ENCODE data around the gene USP5. TPM values are rescaled to one million over a fixed set of nuclear protein-coding genes. Genes with fewer than 3 reads are reported as not detected.

Gene USP5
- polyA plus RNA-seq, 1 experiment: 47.1 TPM

- ChIA-PET CTCF (interaction anchor here (0.6 to 1.1 kb wide), 3 partner anchors 10 to 187 kb away, joined by 4 to 7 read pairs (median 4); no protein-coding TSS in a partner anchor), POLR2A (interaction anchor here (0.6 to 1.7 kb wide), 2 partner anchors 54 to 64 kb away, joined by 4 read pairs; partner anchors contain the start of gene MLF2)
- DNase-seq (ENCODE audit: low read depth, low spot score): no peak
- TF ChIP-seq, protein P1, sequence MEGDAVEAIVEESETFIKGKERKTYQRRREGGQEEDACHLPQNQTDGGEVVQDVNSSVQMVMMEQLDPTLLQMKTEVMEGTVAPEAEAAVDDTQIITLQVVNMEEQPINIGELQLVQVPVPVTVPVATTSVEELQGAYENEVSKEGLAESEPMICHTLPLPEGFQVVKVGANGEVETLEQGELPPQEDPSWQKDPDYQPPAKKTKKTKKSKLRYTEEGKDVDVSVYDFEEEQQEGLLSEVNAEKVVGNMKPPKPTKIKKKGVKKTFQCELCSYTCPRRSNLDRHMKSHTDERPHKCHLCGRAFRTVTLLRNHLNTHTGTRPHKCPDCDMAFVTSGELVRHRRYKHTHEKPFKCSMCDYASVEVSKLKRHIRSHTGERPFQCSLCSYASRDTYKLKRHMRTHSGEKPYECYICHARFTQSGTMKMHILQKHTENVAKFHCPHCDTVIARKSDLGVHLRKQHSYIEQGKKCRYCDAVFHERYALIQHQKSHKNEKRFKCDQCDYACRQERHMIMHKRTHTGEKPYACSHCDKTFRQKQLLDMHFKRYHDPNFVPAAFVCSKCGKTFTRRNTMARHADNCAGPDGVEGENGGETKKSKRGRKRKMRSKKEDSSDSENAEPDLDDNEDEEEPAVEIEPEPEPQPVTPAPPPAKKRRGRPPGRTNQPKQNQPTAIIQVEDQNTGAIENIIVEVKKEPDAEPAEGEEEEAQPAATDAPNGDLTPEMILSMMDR (IDR thresholded peaks at IDR 0.05; ENCODE audit: low read depth, low read length): no peak
- no peak overlapping the region for H3K4me3 ChIP-seq (ENCODE audit: low read depth, low read length)
- no peak overlapping the region for H3K27ac ChIP-seq (ENCODE audit: low read depth, low read length)
- H3K27me3 ChIP-seq (ENCODE audit: control insufficient read depth, insufficient read depth, low read length): no peaks in the 10 kb centered on the region
- no peaks in the 10 kb centered on the region for H3K9me3 ChIP-seq (ENCODE audit: control insufficient read depth, insufficient read depth, low read length)
Observed at GRCh38 chr12:6816598-6816997, 35.4 kb upstream of the USP5 start.

- DNase-seq (ENCODE audit: low read depth, low spot score): no peak
- Histone ChIP-seq H3K27me3 (ENCODE audit: control insufficient read depth, insufficient read depth, low read length) (no peaks in the 10 kb centered on the region), H3K27ac (ENCODE audit: low read depth, low read length) (no peak overlapping the region), H3K9me3 (ENCODE audit: control insufficient read depth, insufficient read depth, low read length) (no peaks in the 10 kb centered on the region), H3K4me3 (ENCODE audit: low read depth, low read length) (no peak overlapping the region)
- POLR2A ChIA-PET: interaction anchor here (1.7 kb wide), 1 partner anchor 65 kb away, joined by 4 read pairs; the partner anchor contains the start of gene MLF2
- CTCF ChIA-PET: interaction anchor here (1.1 kb wide), 1 partner anchor 9 kb away, joined by 4 read pairs; no protein-coding TSS in a partner anchor
- TF ChIP-seq, protein P1 (IDR thresholded peaks at IDR 0.05; ENCODE audit: low read depth, low read length): no peak
Observed at GRCh38 chr12:6817098-6817497, 34.9 kb upstream of the USP5 start.

DNA sequence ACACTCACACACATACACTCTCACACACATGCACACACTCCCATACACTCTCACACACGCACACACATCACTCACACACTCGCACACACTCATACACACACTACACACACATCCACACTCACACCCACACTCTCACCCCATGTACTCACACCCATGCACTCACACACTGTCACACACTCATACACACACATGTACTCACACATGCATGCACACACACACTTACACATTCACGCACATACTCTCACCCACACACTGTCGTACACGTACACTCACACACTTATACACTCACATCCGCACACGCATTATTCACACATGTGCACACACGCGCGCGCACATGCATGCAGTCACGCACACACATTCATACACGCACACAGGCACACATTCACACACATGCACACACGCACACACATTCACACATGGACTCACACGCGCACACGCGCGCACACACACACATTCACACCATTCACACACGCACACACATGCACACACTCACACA, 34.2 kb upstream of the USP5 start:
- Histone ChIP-seq H3K9me3 (ENCODE audit: control insufficient read depth, insufficient read depth, low read length) (no peaks in the 10 kb centered on the region), H3K4me3 (ENCODE audit: low read depth, low read length) (no peak overlapping the region), H3K27ac (ENCODE audit: low read depth, low read length) (no peak overlapping the region), H3K27me3 (ENCODE audit: control insufficient read depth, insufficient read depth, low read length) (no peaks in the 10 kb centered on the region)
- POLR2A ChIA-PET: no interaction called here
- no peak for DNase-seq (ENCODE audit: low read depth, low spot score)
- CTCF ChIA-PET: no interaction called here
- TF ChIP-seq, protein P1 (IDR thresholded peaks at IDR 0.05; ENCODE audit: low read depth, low read length): no peak

- Histone ChIP-seq H3K27me3 (ENCODE audit: control insufficient read depth, insufficient read depth, low read length) (no peaks in the 10 kb centered on the region), H3K27ac (ENCODE audit: low read depth, low read length) (no peak overlapping the region), H3K9me3 (ENCODE audit: control insufficient read depth, insufficient read depth, low read length) (no peaks in the 10 kb centered on the region), H3K4me3 (ENCODE audit: low read depth, low read length) (no peak overlapping the region)
- POLR2A ChIA-PET: no interaction called here
- CTCF ChIA-PET: no interaction called here
- TF ChIP-seq, protein P1 (IDR thresholded peaks at IDR 0.05; ENCODE audit: low read depth, low read length): no peak
- DNase-seq (ENCODE audit: low read depth, low spot score): no peak
Observed at GRCh38 chr12:6818222-6818621, 33.7 kb upstream of the USP5 start.

DNA sequence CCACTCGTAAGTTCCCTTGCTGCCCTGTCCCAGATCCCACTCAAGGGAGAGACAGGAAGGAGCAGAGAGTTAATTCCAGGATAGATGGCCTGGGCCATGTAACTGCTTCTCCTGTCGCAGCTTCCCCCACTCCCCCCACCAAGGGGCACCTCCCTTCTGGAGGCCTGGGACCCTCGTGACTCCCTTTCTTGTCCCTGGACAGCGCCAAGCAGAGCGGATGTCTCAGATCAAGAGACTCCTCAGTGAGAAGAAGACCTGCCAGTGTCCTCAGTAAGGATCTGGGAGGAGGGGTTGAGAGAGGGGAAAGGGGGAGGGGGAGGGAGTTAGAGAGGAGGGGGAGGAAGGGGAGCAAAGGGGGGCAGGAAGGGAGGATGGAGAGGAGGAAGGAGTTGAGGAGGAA, 33.3 kb upstream of the USP5 start:
- TF ChIP-seq, protein P1 (IDR thresholded peaks at IDR 0.05; ENCODE audit: low read depth, low read length): no peak
- H3K9me3 ChIP-seq (ENCODE audit: control insufficient read depth, insufficient read depth, low read length): no peaks in the 10 kb centered on the region
- ChIA-PET POLR2A (no interaction called here), CTCF (no interaction called here)
- H3K27me3 ChIP-seq (ENCODE audit: control insufficient read depth, insufficient read depth, low read length): no peaks in the 10 kb centered on the region
- no peak overlapping the region for H3K4me3 ChIP-seq (ENCODE audit: low read depth, low read length)
- H3K27ac ChIP-seq (ENCODE audit: low read depth, low read length): no peak overlapping the region
- no peak for DNase-seq (ENCODE audit: low read depth, low spot score)

All from AG04450 (cell line).